HG02759 (cell line): ENCODE data around the gene RNF146.
"Not testable (repeated sequence)": the region's sequence is repeated elsewhere in the genome, so short reads cannot be mapped to it uniquely, and the experiment has no call there.

Source experiments
- ATAC-seq: cut with Tn5 transposase; IDR thresholded peaks from one replicate; pipeline ENCODE4 v1.9.1; 2021; ENCODE audit warnings: mild to moderate bottlenecking, moderate library complexity; ENCODE audit not compliant: unreplicated experiment

The RNF146 gene, protein sequence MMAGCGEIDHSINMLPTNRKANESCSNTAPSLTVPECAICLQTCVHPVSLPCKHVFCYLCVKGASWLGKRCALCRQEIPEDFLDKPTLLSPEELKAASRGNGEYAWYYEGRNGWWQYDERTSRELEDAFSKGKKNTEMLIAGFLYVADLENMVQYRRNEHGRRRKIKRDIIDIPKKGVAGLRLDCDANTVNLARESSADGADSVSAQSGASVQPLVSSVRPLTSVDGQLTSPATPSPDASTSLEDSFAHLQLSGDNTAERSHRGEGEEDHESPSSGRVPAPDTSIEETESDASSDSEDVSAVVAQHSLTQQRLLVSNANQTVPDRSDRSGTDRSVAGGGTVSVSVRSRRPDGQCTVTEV

DNA sequence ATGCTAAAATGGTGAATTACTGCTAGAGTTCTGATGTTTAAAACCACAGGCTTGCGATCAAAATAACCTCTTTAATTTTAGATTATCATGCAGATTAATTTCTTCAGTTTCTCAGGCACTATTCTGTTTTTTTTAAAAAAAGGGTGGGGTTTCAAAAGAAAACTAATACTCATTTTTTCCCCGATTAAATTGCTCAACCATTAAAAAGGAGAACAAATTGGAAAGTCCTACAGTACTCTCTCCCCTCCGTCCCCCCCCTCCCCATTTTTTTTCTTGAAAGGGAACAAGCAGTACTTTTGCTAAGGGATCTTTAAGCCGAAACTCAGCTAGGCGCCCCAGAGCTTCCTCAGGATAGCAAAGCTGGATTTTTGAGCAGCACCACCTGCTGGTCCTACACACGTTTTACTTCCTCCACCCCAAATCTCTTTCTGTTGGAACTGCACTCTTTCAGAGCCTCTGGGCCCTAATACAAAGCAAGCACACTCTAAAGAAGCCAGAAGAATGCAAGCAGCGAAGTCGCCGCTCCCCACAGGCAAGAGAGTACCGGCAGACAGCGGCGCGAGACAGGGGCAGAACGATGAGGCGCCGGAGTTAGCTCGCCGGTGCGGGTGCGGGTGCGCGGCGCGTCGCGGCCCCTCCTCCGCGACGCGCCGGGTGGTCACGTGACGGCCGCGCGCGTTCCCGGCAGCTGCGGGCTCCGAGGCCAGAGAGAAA is at the start of gene RNF146:
Gene RNF146 (plus strand): TSS at position 687 of the 714 bp plus-strand sequence. CDS start 13,475 bp downstream, outside the sequence.
- ATAC-seq, result peak; percentile 87

DNA sequence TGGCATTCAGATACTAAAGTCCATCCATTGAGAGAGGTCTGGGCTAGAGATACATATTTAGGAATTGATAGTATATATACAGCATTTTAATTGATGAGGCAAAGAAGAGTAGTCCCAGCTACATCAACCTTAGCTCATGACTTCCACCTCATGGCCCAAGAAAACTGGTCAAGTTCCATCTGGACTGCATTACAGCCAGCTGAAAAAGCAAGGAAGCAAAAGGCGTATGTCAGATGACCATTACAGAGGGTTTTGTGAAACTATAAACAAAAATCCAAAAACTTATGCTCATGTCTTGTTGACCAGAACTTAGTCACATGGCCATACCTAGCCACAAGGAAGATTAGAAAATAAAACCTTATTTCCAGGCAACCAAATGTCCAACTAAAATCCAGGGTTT is 46.8 kb upstream of the RNF146 start:
- no peak for ATAC-seq

DNA sequence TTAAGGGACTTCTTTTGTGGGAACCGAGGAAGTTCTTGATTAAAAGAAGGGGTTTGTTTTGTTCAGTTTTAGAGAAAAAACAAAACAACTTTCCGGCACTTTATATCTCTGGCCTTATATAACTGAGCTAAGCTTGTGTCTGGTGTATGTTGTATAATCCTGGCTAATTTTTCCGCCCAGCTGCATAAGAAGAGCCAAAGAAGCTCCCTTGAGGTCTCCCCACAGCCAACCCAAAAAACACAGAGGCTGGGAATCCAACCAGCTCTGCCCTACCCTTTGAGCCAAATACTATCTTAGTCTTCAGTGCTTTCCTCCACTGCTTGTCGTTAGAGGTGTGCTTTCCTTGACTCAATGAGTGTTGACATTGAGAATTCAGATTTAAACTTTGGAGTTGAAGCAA is 45.5 kb upstream of the RNF146 start:
- no peak for ATAC-seq

DNA sequence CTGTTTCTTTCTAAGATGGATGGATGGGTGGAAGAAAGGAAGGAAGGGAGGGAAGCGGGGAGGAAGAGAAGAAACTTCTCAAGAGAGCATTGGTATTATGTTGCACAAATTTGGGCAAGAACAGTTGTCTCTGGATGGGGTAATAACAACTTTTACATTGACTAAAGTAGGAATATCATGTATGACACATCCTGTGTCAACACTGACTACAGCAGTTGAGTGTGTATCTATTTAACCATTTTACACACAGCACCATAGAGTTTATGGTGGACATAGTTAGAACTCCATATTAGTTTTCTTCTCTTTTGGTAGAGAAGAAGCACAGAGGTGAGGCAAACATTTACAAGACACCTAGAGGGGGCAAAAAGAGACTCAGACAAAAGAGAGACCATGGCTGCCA is 44.2 kb upstream of the RNF146 start:
- no peak for ATAC-seq

DNA sequence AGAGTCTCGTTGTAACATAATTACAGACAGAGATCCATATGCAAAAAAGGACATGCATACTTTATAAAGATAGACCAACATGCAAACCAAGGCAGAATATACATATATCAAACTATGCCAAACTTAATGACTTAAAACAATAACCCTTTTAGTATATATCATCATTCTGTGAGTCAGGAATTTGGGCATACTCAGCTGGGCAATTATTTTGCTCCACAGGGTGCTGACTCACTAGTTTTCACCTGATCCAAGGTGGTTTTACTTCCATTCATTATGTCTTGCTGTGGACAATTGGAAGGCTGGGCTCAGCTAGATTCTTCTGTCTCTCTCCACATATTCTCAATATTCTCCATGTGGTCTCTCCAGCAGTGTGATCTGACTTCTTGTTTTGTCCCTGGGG is 41.2 kb upstream of the RNF146 start:
- no peak for ATAC-seq

DNA sequence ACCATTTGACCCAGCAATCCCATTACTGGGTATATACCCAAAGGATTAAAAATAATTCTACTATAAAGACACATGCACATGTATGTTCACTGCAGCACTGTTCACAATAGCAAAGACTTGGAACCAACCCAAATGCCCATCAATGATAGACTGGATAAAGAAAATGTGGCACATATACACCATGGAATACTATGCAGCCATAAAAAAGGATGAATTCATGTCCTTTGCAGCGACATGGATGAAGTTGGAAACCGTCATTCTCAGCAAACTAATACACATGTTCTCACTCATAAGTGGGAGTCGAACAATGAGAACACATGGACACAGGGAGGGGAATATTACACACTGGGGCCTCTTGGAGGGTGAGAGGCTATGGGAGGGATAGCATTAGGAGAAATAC is 32.8 kb upstream of the RNF146 start:
- ATAC-seq, result not testable (repeated sequence)

DNA sequence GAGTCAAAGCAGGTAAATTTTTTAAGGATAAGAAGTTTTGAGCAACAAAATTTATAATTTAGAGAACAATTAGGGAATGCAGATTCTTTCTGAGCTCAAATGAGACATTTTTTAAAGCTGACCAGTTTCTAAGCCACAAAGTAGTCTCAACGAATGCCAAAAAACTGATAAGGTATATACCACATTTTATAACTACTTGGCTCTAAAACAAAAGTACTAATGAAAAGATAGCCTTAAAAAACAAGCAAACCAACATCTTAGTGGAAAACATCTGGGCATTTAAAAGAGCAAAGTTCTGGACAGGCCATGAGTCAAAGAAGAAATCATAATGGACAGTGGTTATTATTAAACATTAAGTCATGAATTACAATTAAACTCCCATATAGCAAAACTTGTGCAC is 23.2 kb upstream of the RNF146 start:
- no peak for ATAC-seq

DNA sequence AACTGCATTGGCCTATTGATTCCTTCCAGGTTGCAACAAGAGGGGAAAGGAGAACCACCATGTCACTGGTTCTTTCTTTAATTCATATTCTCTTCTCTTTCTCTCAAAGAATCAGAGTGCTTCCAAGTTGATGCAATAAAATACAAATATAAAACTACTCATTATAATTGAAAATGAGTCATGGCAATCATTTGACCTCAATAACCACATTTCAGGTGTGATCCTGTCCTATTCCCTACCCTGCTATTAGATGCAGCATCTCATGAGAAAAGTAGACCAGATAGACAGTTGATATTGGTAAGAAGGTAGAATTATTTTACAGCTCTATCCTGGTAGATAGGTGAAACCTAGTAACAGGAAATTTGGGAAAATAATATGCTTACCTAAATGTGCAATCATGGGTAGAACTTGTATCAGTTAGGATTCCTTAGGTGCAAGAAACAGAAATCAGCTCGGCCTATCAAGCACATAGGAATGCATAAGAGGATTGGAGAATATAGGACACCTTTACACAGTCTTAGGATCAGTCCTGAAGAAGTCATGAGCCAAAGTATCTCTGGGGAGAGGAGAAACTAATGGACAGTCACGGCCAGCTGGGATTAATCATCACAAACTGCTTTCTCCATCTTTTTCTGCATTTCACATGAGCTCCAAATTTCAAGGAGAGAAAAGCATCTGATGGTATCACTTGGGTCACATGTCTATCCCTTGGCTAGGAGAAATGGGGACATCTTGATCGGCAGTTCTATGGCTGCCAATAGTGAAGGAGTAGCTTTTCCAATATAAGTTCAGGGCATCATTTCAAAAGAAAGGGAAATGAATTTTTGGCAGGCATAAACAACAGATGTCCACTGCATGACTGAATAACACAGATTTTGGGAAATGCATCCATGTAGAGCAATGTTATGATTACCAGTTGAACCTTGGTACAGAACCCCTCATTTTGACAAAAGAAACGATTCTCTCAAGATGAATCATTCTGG is 19.3 kb upstream of the RNF146 start:
- ATAC-seq, result no peak

DNA sequence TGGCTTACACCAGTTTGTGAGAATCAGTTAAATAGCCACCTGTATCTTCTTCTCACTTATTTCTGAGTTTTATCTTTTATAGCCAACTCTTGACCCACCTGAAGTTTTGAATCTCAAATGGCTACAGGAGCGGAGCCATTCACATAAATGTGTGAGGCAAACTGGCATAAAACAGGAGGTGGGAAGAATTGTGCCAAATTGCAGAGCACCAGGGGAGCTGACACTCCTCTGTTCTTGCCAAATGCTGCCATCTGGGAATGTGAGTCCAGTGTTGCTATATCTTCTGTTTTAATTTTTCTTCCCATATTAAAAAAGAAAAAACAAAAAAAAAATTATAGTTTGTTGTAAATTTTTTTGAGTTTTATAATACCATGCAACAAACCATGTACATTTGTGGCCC is 17.0 kb upstream of the RNF146 start:
- no peak for ATAC-seq

DNA sequence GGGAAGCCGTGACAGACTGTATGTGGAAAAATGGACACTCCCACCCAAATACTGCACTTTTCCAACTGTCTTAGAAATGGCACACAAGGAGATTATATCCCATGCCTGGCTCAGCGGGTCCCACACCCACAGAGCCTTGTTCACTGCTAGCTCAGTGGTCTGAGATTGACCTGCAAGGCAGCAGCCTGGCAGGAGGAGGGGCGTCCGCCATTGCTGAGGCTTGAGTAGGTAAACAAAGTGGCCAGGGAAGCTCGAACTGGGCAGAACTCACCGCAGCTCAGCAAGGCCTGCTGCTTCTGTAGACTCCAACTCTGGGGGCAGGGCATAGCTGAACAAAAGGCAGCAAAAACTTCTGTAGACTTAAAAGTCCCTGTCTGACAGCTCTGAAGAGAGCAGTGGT is 11.4 kb upstream of the RNF146 start:
- no peak for ATAC-seq

DNA sequence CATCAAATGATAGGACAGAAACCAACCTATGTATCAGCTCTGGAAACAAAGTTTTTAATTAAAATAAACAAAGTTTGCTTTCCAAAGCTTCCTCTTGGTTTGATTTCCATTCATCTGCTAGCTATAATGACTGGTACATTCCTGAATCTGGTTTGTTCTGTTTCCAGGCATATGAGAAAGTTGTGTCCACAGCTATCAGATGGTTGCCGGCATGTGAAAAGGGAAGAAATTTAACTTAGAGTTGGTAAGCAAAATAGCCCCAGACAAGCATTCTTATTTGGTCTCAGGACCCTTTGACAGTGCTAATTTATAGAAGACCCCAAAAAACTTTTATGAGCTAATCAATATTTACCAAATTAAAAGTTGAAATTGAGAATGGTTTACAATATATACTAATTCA is 3.8 kb upstream of the RNF146 start:
- no peak for ATAC-seq

DNA sequence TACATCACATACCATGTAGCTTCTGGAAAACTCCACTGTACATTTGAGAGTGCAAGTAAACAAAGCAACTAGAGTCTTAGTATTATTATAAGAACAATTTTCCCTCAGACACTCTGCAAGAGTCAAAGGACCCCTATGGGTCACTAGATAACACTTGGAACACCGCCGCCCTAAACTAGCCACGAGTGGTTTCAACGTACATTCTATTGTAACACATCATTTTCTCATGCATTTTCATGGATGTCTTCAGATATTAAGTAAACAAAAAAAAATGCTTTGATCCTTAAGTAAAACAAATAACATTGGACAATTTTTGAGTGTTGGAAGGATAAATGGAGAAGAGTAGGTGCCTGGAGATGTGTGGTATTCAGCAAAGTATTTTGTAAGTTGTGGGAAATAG is 3.2 kb upstream of the RNF146 start:
- no peak for ATAC-seq

DNA sequence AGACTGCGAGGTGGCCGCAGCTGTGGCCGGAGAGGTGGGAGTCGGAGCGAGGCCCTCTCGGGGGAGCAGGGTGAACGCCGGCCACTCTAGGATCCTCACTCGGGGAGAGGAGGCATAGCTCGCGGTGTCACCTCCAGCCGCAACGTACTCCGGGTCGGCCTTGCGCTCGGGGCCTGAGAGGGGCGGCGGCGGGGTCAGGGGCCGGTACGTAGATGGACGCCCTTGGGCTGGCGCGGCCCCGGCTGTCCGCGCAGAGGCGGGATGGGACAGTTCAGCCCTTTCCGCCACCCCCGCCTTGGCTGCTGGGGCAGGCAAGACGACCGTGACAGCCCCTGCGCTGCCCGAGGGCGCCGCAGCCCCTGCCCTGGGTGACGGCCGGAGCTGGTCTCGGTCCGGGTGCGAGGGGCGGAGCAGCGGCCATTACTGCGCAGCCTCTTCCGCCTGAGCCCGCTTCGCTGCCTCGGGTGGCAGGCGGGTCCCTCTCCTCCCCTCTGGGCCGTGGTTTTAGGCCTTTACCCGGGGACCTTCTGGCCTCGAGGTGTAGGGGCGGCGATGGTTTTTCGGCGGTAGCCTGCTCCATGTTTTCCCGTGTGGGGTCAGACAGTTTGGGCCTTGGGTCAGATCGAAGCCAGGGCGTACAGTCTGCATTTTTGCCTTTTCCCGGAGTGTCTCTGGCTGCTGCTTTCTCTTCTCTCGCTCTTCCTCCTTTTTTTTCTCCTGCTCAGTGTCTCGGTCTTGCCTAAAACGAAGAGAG is 405 bp downstream of the RNF146 start:
- ATAC-seq, result peak; percentile 80

DNA sequence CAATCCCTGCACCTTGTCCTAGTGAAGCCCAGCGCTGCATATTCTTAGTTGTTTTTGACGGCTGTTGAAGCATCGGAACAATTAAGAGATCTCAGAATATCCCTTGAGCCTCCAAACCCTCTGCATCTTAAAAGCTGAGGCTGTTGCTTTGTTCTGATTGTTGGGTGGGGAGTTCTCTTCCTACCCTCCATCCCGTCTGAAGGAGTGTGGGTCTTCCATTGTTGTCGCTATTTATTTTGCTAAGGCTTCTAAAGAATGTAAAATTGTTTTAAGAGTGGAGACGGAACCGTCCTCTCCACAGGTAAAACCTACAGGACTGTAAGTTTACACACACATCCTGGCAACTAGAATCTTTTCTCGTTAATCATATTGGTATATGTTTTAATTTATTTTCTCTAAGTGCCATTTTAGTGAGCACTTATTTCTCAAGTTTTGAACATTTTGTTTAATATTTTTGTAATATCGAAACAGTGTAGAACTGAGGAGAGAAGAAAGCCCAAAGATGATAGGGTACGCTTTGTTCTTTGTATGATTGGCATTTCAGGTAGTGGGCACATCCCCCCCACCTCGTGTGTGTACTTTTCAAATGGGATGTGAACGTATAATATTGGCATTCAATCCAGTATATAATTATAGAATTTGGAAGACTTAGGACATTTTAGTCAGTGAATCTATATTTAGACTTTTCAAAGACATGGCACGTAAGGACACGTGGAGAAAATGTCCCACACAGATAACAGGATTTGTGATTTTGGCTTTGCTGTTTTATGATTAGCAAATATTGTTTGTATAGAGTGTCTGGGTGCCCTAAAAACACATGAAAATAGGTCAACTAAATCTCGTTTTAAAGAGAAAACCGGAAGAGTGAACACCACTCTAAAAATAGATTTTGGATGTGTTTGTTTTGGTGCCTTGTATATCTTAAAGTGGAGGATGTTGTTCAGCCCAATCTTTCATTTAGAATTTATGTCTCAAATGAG is 1.3 kb downstream of the RNF146 start:
- peak; percentile 0 for ATAC-seq

DNA sequence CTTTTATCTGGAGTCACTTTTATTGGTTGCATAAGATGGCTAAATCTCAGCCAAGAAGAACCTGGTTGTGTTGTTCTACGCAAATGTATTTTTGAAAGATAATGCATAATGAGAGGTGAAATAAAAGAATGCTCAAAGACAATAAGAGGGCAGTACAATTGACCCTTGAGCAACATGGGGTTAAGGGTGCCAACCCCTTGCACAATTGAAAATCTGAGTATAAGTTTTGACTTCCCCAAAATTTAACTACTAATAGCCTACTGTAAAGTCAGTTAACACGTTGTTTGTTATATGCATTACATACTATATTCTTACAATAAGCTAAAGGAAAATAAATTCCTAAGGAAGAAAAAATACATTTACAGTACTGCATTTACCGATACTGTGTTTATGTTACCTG is 5.9 kb downstream of the RNF146 start:
- ATAC-seq, result no peak

DNA sequence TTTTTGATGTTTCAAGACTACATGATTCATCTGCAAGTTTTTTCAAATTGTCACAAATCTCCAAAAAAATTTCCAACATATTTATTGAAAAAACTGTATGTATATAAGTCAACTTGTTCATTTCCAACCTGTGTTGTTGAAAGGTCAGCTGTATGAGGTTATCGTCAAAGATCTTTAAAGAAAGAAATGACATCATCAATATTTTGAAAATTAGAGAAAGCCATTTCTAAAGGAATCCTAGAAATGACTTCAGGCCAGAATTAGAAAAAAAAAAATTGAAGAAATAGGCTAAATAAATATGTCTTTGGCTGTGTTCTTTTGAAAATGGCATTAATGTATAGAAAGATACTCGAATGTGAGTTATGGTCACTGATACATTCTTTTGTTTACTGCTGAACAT is 6.8 kb downstream of the RNF146 start:
- ATAC-seq, result no peak

DNA sequence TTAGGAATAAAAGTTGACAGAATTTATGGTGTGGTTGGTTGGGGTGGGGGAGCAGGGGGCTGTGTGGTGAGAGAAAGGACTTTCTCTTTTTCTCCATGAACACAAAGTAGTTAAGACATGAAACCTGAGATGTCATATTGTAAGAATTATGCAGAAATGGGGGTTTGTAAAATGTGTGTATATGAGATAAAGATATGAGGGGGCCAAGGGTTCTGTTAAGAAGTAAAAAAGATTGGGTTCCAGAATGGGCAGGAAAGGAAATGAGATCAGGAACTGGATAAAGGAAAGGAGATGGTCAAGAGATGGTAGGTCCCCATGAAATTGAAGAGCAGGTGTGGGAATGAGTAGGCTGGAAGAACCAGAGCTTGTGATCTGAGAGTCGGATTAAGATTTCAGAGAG is 9.7 kb downstream of the RNF146 start:
- ATAC-seq, result no peak

DNA sequence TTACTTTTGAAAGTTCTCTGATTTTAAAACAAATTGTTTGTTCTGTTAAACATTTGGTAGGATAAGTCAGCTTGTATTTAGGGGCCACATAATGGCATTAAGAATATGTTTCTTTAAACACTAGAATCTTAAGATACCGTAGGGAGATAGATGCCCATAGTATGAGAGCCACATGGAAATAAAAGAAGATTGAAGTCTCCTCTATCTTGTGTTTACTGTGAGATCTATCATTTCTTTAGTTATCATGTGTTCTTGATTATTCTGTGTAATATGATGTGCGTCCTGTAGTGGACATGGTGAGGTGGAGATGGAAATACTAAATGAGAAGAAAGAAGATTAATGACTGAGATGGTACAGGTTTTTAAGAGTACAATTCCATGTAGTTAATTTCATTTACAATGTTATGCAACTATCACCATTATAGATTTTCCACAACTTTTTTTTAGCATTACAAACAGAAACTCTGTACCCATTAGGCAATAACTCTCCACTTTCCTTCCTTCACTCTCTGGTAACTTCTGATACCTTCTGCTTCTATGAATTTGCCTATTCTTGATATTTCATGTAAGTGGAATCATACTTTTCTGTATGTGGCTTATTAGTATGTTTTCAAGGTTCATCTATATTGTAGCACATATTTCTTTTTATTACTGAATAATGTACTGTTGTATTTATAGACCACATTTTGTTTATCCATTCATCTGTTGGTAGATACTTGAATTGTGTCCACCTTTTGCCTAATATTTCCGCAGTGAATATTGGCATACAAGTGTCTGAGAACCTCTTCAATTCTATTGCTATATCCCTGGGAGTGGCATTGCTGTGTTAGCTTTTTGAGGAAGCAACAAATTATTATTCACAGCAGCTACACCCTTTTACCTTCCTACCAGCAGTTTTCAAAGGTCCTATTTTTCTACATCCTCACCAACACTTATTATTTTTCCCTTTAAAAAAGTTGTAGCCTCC is 11.5 kb downstream of the RNF146 start:
- ATAC-seq, result no peak
